ENCODE measurements around the gene DHX30. TPM values are rescaled to one million over a fixed set of nuclear protein-coding genes. Genes with fewer than 3 reads are reported as not detected.
A peak's percentile ranks its signal among the peaks of the same experiment; 100 is the strongest.
"Not testable (repeated sequence)": the region's sequence is repeated elsewhere in the genome, so short reads cannot be mapped to it uniquely, and the experiment has no call there.

Gene DHX30
- total RNA-seq, 2 donors from 2014 or later, result 39.7 to 50.5 TPM

- intact Hi-C loops (cut with DNase I), result no loop called here
- no peak for DNase-seq
- ATAC-seq, result no peak
Measured at GRCh38 chr3:47870702-47871260, 67.8 kb downstream of the DHX30 start.

GRCh38 chr3:47871389-47871788, 68.5 kb downstream of the DHX30 start:
- intact Hi-C loops (cut with DNase I), result no loop called here
- no peak for DNase-seq
- no peak for ATAC-seq

GRCh38 chr3:47872916-47873315, 70.0 kb downstream of the DHX30 start:
- ATAC-seq (no peak), DNase-seq (no peak)
- intact Hi-C loops (cut with DNase I), result no loop called here

GRCh38 chr3:47874438-47874837, 71.5 kb downstream of the DHX30 start:
- ATAC-seq (no peak), DNase-seq (no peak)
- intact Hi-C loops (cut with DNase I), result no loop called here

GRCh38 chr3:47874913-47875312, 72.0 kb downstream of the DHX30 start:
- DNase-seq (no peak), ATAC-seq (no peak)
- intact Hi-C loops (cut with DNase I), result no loop called here

- ATAC-seq (peak; percentile 23 to 31), DNase-seq (no peak)
- intact Hi-C loops (cut with DNase I), result no loop called here
Measured at GRCh38 chr3:47877290-47877689, 74.4 kb downstream of the DHX30 start.

- intact Hi-C loops (cut with DNase I), result no loop called here
- ATAC-seq (no peak), DNase-seq (no peak)
Measured at GRCh38 chr3:47877719-47878118, 74.8 kb downstream of the DHX30 start.

GRCh38 chr3:47882338-47882737, 79.4 kb downstream of the DHX30 start:
- DNase-seq (no peak), ATAC-seq (no peak)
- intact Hi-C loops (cut with DNase I), result no loop called here

GRCh38 chr3:47884603-47885002, 81.7 kb downstream of the DHX30 start:
- intact Hi-C loops (cut with DNase I), result no loop called here
- DNase-seq, result no peak
- ATAC-seq, result no peak

GRCh38 chr3:47885168-47885567, 82.2 kb downstream of the DHX30 start:
- intact Hi-C loops (cut with DNase I), result no loop called here
- ATAC-seq (no peak), DNase-seq (no peak)

- ATAC-seq; intact Hi-C loops (cut with DNase I); DNase-seq: not testable (repeated sequence)
Measured at GRCh38 chr3:47887991-47888390, 85.1 kb downstream of the DHX30 start.

GRCh38 chr3:47888986-47889757, 86.2 kb downstream of the DHX30 start:
- intact Hi-C loops (cut with DNase I), result no loop called here
- DNase-seq (no peak), ATAC-seq (no peak)

GRCh38 chr3:47890126-47890827, 87.3 kb downstream of the DHX30 start:
- intact Hi-C loops (cut with DNase I), result no loop called here
- ATAC-seq (no peak), DNase-seq (no peak)

GRCh38 chr3:47890828-47891612, 88.1 kb downstream of the DHX30 start:
- DNase-seq, result peak; percentile 38
- intact Hi-C loops (cut with DNase I), result no loop called here
- ATAC-seq, result peak; percentile 75 to 90

- intact Hi-C loops (cut with DNase I), result no loop called here
- ATAC-seq (no peak), DNase-seq (no peak)
Measured at GRCh38 chr3:47891613-47892005, 88.7 kb downstream of the DHX30 start.

GRCh38 chr3:47892286-47893040, 89.5 kb downstream of the DHX30 start:
- intact Hi-C loops (cut with DNase I), result no loop called here
- ATAC-seq, result peak in 1 of 2 donors; percentile 17
- no peak for DNase-seq

GRCh38 chr3:47895241-47895640, 92.3 kb downstream of the DHX30 start:
- intact Hi-C loops (cut with DNase I), result no loop called here
- ATAC-seq (no peak), DNase-seq (no peak)

- DNase-seq, result no peak
- ATAC-seq, result no peak
- intact Hi-C loops (cut with DNase I), result no loop called here
Measured at GRCh38 chr3:47896736-47897135, 93.8 kb downstream of the DHX30 start.

GRCh38 chr3:47897954-47898353, 95.0 kb downstream of the DHX30 start:
- DNase-seq (no peak), ATAC-seq (no peak)
- intact Hi-C loops (cut with DNase I), result no loop called here
